ENCODE results near the gene NRARP.
"Not testable (repeated sequence)": the region's sequence is repeated elsewhere in the genome, so short reads cannot be mapped to it uniquely, and the experiment has no call there.

Gene NRARP, protein sequence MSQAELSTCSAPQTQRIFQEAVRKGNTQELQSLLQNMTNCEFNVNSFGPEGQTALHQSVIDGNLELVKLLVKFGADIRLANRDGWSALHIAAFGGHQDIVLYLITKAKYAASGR

DNA sequence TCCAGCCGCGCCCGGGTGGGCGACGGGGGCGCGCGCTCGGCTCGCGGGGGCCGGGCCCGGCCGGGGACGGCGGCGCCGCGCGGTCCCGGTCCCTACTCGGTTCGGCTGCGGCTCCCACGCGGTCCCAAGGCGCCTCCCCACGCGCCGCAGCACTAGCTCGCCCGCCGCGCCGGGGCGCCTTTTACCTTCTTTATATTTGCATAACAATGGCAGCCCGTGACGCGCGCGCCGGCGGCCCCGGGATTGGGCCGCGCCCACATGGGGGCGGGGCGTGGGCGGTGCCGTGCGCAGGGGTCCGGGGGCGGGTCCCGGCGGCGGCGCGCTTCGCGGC is at the start of gene NRARP:
Gene NRARP (minus strand): TSS at position 154 of the 331 bp plus-strand sequence. CDS start 343 bp downstream, outside the sequence.
- DNase-seq = peak; percentile 60

DNA sequence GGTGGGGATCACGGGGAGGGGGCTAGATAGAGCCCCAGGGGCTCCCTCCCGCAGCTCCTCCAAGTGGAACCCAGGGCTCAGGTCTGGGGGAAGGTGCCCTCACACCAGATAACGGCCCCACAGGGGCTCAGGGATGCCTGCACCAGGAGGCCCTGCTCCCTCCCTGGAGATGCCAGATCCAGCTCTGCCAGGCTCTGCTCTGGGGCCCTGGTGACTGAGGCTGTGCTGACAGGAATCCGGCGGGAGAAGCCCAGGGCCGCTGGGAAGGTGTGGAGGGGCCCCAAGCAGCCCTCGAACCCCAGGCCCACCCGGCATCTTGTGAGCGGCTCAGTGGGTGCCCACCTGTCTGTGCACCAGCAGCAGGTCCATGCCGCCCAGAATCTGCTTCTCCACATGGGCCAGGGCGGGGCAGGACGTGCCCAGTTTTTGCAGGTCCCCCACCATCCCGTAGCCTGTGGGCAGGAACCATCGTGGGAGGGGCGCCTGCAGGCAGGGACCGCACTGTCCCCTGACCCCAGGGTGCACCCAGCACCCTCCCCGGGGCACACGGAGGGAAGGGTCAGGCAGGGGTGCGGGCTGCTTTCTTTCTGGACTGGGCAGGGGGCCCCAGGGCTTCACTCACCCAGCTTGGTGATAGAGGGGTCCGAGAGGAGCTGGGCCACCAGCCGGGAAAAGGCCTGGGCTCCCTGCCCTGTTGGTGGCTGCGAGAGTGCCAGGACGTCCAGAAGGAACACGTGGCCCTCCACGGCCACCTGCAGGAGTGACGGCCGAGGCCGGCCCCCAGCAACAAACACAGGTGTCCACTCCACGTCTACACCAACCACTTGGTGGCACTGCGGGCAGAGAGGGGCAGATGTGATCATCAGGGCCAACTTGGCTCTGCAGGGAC is 48.9 kb upstream of the NRARP start:
- DNase-seq = no peak

DNA sequence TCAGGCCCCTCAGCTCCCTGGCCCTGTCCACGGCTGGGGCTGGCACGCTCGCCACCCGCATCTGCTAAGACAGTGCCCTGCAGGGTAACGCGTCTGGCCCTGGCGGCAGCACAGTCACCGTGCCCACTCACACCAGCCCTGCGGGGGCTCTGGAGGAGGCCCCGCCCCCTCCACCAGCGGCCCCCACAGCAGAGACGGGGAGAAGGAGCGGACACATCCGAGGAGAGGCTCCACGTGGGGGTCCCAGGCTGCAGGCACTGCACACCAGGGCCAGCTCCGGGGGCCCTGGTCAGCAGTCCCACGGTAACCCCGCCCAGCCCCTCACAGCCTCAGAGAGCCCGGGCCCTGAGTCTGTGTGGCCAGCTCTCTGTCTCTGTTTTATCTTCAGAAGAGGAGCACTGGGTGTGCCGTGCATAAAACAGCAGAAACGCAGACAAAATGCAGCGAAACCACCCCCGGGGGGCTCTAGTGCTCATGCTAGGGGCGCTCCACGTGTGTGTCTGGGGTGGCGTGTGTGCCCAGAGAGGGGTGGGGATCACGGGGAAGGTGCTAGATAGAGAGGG is 47.5 kb upstream of the NRARP start:
- no peak for DNase-seq

DNA sequence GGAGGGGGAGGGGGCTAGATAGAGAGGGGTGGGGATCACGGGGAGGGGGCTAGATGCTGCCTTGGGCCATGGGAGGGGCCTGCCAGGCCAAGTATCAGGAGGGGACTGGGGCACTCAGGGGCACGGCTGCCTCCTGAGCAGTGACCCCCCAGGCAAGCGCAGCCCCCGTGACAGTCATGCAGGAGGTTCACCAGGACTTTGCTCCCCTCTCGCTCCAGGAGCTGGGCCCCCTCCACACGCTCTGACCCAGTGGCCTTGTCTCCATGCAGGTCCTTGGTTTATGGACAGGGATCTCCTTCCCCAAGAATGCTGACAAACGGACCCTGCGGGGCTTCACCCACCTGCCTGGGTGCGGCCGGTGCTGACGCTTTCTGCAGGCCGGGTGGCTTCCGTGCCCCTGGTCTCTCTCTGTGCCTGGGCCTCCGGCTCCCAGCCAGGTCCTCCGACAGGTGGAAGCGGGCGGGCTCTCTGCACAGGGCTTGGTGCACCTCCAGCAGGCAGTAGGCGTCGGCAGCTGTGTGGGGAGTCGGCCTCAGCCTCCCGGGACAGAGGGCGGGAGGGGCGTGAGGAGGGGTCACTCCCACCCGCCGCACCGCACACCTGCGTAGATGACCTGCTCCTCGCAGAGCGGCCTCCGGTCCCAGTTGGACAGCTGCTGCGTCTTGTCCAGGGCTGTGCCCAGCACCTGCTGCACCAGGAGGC is 46.8 kb upstream of the NRARP start:
- no peak for DNase-seq

GRCh38 chr9:137347928-137348327 is 45.9 kb upstream of the NRARP start:
- DNase-seq = no peak

GRCh38 chr9:137342482-137342881 is 40.4 kb upstream of the NRARP start:
- no peak for DNase-seq

DNA sequence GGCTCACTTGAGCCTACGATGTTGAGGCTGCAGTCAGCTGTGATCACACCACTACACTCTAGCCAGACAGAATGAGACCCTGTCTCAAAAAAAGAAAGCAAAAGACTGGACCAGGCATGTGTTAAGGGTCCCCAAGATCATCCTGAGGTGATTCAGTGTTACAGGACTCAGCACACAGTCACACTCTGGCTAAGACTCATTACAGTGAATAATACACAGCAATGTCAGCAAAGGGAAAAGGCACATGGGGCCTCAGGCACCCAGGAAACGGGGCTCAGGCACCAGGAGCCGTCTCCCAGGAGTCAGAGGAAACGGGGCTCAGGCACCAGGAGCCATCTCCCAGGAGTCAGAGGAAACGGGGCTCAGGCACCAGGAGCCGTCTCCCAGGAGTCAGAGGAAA is 39.2 kb upstream of the NRARP start:
- no peak for DNase-seq

DNA sequence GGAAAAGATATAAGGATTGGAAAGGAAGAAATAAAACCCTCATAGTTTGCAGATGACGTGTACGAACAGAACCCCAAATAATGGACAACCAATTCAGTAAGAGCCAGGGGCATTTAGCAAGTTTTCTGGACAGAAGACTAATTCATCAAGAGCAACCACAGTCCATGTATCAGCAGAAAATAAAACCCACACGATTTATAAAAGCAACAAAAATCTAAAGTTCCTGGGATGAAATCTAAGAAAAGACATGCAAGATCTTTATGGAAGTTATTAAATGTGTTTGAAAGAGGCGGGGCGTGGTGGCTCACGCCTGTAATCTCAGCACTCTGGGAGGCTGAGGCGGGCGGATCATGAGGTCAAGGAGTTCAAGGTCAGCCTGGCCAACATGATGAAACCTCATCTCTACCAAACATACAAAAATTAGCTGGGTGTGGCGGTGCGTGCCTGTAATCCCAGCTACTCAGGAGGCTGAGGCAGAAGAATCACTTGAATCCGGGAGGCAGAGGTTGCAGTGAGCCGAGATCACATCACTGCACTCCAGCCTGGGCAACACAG is 37.9 kb upstream of the NRARP start:
- DNase-seq = not testable (repeated sequence)

GRCh38 chr9:137339045-137339907 is 37.2 kb upstream of the NRARP start:
- no peak for DNase-seq

DNA sequence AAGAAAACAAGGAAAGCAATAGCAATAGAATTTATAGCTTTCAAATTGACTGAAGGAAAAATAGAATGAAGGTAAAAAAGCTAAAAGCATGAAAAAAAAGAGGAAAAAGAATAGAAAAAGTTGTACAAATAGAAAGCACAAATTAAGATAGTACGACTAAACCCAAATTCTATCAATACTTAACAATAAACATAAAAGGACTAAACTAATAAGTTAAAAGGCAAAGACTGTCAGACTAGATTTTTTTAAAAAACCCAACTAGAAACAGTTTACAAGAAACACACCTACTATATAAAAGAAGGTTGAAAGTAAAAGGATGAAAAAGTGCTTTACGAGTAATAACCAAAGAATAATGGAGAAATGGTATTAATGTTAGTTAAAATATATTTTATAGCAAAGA is 34.7 kb upstream of the NRARP start:
- no peak for DNase-seq

DNA sequence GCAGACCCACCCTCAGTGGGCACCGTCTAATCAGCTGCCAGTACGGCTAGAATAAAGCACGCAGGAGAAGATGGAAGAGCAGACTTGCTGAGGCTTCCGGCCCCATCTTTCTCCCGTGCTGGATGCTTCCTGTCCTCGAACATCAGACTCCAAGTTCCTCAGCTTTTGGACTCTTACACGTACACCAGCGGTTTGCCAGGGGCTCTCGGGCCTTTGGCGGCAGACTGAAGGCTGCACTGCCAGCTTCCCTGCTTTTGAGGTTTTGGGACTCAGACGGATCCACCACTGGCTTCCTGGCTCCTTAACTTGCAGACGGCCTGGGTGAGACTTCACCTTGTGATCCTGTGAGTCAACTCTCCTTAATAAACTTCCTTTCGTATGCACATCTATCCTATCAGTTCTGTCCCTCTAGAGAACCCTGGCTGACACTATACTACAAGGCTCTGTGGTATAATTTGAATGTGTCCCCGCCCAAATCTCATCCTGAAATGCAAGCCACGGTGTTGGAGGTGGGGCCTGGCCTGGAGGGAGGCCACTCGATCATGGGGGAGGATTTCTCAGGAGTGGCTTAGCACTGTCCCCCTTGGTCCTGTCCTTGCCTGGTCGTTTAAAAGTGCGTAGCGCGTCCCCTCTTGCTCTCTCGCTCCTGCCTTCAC is 31.1 kb upstream of the NRARP start:
- DNase-seq = no peak

DNA sequence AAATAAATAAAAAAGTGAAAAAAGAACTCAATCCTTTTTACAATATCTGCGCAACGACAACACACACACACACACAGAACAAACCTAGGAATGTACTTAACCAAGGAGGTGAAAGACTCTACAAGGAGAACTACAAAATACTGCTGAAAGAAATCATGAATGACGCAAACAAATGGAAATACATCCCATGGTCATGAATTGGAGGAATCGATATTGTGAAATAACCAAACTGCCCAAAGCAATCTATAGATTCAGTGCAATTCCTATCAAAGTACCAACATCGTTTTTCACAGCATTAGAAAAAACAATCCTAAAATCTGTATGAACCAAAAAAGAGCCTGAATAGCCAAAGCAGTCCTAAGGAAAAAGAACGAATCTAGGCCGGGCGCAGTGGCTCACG is 29.9 kb upstream of the NRARP start:
- no peak for DNase-seq

DNA sequence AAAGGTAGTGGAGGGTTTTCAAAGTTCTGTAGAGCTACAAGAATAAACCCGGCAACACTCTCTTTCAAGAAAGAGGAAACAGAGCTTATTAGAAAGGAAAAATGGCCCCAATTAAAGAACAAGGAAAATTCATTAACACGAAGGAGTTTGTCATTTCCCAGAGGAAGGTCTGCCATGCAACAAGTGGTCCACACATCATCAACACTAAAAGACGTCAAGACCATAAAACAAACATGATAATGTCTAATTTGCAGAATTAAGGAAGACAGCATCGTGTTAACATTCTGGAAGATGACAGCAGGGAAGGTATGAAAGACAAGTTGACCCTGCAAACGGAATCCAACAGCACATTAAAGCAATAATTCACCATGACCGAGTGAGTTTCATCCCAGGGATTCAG is 28.6 kb upstream of the NRARP start:
- DNase-seq = no peak

- DNase-seq = not testable (repeated sequence)
These were observed 27.5 kb upstream of the NRARP start for GRCh38 chr9:137329590-137329989.

GRCh38 chr9:137327641-137328550 is 25.8 kb upstream of the NRARP start:
- DNase-seq = not testable (repeated sequence)

DNA sequence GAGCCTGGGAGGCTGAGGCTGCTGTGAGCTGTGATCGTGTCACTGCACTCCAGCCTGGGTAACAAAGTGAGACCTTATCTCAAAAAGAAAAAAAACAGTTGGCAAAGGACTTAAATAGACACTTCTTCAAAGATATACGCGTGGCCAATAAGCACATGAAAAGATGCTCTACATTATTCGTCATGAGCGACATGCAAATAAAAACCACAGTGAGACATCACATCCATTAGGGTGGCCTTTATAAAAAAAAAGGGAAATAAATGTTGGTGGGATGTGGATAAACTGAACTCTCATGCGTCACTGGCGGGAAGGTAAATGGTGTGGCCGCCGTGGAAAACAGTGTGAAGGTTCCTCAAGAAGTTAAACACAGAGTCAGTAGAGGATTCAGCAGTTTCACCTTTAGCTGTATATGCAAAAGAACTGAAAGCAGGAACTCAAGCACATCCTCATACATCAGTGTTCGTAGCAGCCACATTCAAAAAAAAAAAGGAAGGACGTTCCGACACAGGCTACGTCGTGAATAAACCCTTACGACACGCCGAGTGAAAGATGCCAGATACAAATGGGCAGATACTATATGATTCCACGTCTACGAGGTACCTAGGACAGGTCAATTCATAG is 24.5 kb upstream of the NRARP start:
- DNase-seq = no peak

- DNase-seq = no peak
These were observed 23.7 kb upstream of the NRARP start for GRCh38 chr9:137325799-137326198.

DNA sequence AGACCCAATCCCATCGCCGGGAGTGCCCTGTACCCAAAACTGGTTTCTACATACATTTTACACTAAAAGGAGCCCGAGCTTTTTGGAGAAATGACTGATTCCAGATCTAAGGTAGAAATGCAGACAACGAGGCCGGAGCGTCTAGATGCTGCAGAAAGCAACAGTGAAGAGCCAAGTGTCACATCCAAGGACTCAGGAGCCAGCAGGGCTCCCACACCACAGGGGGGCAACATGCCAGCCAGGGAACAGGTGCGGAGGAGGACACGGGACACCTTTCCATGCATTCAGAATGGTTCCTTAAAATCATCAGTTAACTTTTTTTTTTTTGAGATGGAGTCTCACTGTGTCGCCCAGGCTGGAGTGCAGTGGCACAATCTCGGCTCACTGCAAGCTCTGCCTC is 23.1 kb upstream of the NRARP start:
- no peak for DNase-seq

DNA sequence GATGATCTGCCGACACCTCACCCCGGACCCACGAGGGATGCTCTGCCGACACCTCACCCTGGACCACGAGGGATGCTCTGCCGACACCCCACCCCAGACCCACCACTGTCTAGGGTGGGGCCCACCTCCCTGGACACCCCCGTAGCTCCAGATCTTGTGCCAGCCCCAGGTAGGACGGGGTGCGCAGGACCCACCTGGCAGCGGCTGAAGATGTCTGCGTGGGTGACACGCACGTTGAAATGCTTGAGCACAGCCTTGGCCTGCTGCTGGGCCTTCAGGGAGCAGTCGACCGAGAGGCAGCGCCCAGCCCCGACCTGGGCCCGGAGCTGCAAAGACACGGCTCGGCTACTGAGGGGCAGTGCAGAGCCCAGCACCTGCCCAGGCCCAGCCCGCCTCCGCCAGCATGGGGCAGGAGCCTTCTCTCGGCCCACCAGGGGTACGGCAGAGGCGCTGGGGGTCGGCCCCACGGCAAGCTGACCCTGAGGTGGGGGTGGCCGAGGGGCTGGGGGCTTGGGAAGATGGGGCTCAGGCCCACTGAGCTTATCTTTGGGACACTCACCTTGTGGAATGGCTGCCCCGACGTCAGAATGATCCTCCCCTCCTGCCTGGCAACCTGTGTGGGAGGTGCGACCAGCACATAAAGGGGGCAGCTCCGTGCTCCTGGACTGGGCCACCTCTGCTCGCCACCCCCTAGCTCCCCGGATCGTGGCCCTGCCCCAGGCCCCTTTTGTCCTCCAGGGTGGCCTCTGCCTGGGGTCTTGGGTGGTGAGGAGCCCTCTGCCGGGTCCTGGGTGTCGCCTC is 21.7 kb upstream of the NRARP start:
- no peak for DNase-seq
